ENCODE measurements around the gene TSEN2. TPM values are rescaled to one million over a fixed set of nuclear protein-coding genes. Genes with fewer than 3 reads are reported as not detected.

The TSEN2 gene
- total RNA-seq, 2 donors from 2014 or later: 17.7 to 18.4 TPM

- DNase-seq: no peak
- no peak for ATAC-seq
- intact Hi-C loops (cut with DNase I, micrococcal nuclease): no loop called here
These were observed 77.1 kb downstream of the TSEN2 start for GRCh38 chr3:12561397-12561796.

DNA sequence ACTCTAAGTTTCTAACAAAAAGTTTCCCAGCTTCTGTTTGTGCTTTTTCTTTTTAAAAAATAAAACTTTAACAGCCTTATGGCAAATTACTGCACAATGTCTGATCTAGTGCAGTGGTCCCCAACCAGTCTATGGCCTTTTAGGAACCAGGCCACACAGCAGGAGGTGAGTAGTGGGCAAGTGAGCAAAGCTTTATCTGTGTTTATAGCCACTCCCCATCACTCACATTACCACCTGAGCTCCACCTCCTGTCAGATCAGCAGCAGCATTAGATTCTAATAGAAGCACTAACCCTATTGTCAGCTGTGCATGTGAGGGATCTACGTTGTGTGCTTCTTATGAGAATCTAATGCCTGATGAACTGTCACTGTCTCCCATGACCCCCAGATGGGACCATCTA lies 78.2 kb downstream of the TSEN2 start:
- ATAC-seq (no peak), DNase-seq (no peak)
- intact Hi-C loops (cut with DNase I, micrococcal nuclease): no loop called here

GRCh38 chr3:12566976-12567375 lies 82.7 kb downstream of the TSEN2 start:
- ATAC-seq: no peak
- no peak for DNase-seq
- intact Hi-C loops (cut with DNase I, micrococcal nuclease): no loop called here

GRCh38 chr3:12568747-12569146 lies 84.5 kb downstream of the TSEN2 start:
- intact Hi-C loops (cut with DNase I, micrococcal nuclease): no loop called here
- no peak for ATAC-seq
- no peak for DNase-seq

DNA sequence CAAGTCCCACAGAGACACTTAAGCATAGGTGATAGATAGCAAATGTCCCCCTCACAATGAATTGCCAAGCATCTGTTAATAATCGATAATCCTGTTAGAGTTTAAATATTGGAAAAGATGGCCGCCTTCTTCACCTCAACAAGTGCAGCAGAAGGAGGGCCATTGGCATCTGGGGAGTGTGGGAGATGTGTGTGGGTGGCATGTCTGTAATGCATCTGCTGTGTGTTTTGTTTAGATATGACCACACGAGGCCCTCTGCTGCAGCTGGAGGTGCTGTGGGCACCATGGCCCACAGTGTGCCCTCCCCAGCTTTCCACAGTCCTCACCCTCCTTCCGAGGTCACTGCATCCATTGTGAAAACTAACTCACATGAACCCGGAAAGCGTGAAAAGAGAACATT lies 85.6 kb downstream of the TSEN2 start:
- ATAC-seq: no peak
- intact Hi-C loops (cut with DNase I, micrococcal nuclease): no loop called here
- DNase-seq: no peak

- intact Hi-C loops (cut with DNase I, micrococcal nuclease): no loop called here
- no peak for ATAC-seq
These were observed 87.7 kb downstream of the TSEN2 start for GRCh38 chr3:12571986-12572385.

GRCh38 chr3:12574131-12574530 lies 89.9 kb downstream of the TSEN2 start:
- intact Hi-C loops (cut with DNase I, micrococcal nuclease): no loop called here

More at GRCh38 chr3:12571986-12572385, 87.7 kb downstream of the TSEN2 start:
- no peak for DNase-seq

DNA sequence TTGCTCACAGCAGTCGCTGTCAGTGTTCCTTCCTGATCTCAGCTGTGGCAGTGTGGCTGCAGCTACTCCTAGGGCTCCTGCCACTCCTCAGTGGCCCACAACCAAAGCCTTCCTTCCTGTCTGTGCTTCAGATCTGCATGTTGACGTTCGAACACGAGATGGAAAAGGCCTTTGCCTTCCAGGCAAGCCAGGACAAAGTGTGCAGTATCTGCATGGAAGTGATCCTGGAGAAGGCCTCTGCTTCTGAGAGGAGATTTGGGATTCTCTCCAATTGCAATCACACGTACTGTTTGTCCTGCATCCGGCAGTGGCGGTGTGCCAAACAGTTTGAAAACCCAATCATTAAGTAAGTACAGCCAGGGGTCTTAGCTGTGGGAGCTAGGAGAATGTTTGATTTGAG lies 90.4 kb downstream of the TSEN2 start:
- DNase-seq (no peak), ATAC-seq (no peak)
- intact Hi-C loops (cut with DNase I, micrococcal nuclease): no loop called here

More at GRCh38 chr3:12574131-12574530, 89.9 kb downstream of the TSEN2 start:
- no peak for DNase-seq
- ATAC-seq: no peak

DNA sequence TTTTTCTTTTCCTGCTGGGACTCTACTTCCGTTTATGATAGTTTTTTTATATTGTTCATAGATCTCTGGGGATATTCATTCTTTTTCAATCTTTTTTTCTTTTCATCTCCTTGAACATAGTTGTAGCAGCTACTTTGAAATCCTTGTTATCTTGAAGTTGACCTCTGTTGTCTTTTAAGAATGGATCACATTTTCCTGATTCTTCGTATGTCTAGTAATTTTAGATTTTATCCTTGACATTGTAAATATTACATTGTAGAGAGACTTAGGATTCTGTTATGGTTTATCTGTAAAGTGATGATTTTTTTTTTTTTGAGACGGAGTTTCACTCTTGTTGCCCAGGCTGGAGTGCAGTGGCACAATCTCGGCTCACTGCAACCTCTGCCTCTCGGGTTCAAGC lies 93.1 kb downstream of the TSEN2 start:
- intact Hi-C loops (cut with DNase I, micrococcal nuclease): no loop called here
- no peak for ATAC-seq

GRCh38 chr3:12578742-12579141 lies 94.5 kb downstream of the TSEN2 start:
- ATAC-seq (no peak), DNase-seq (no peak)
- intact Hi-C loops (cut with DNase I, micrococcal nuclease): no loop called here

More for the DNA sequence above, 93.1 kb downstream of the TSEN2 start:
- no peak for DNase-seq

- ATAC-seq: no peak
- intact Hi-C loops (cut with DNase I, micrococcal nuclease): no loop called here
- no peak for DNase-seq
These were observed 95.2 kb downstream of the TSEN2 start for GRCh38 chr3:12579456-12579855.

- ATAC-seq (no peak), DNase-seq (no peak)
- intact Hi-C loops (cut with DNase I, micrococcal nuclease): no loop called here
These were observed 95.6 kb downstream of the TSEN2 start for GRCh38 chr3:12579905-12580304.

GRCh38 chr3:12582730-12583129 lies 98.5 kb downstream of the TSEN2 start:
- intact Hi-C loops (cut with DNase I, micrococcal nuclease): no loop called here
- DNase-seq (no peak), ATAC-seq (no peak)

Other genes starting within 250 kb of the TSEN2 start
- 100 to 1,000 TPM in 1 of 2 donors, 10 to 100 TPM in 1; 91.2 to 143 TPM for gene PPARG, start 195.4 kb upstream of the TSEN2 start, total RNA-seq
- 1 to 10 TPM; 4.4 to 6.9 TPM for gene MKRN2OS, start 61.0 kb downstream of the TSEN2 start, total RNA-seq
- gene MKRN2, start 72.6 kb downstream of the TSEN2 start, total RNA-seq: 10 to 100 TPM; 17.2 to 21.6 TPM
- gene RAF1, start 179.6 kb downstream of the TSEN2 start, total RNA-seq: 10 to 100 TPM; 75.3 to 80.5 TPM

All from left colon (tissue), 2 donors.